ENCODE data around the gene PHYKPL. TPM values are rescaled to one million over a fixed set of nuclear protein-coding genes. Genes with fewer than 3 reads are reported as not detected.

Gene PHYKPL
- total and polyA plus RNA-seq, 2 of the 4 experiments (the other 2 are of a cell fraction) = 10.0 to 24.5 TPM

- no TSS peak for BruUV-seq (replicated peaks)
- dilution Hi-C loops (cut with HindIII; ENCODE audit: low sequenced_read_pairs, unreplicated experiment) = no loop called here
- ATAC-seq (ENCODE audit: low read depth) (no peak), DNase-seq (no peak)
- Histone ChIP-seq H3K4me1 (ENCODE audit: control insufficient read depth, insufficient read depth, low read length) (no peaks in the 10 kb centered on the region), H2AK9ac (replicated peaks; ENCODE audit: low read depth, low read length, poor library complexity) (no peak overlapping the region), H3K4me3 (ENCODE audit: insufficient read depth, low read depth, low read length) (no peak overlapping the region), H3K36me3 (ENCODE audit: control insufficient read depth, insufficient read depth, low read length) (peaks cover 72% of the 10 kb centered on the region), H2BK5ac (ENCODE audit: low read depth, low read length, poor library complexity, severe bottlenecking) (no peak overlapping the region), H3K4me2 (ENCODE audit: low read depth, low read length) (no peak overlapping the region), H3K9ac (ENCODE audit: low read depth, low read length) (no peak overlapping the region), H3K79me1 (ENCODE audit: low read depth in 1 of 2, low read length in 2 of 2) (peaks cover 32 to 60% of the 10 kb centered on the region in 2 experiments), H4K20me1 (ENCODE audit: insufficient read depth, low read length) (peaks cover 51% of the 10 kb centered on the region), H4K8ac (ENCODE audit: low read depth in 2 of 2, low read length in 2 of 2) (no peak overlapping the region), H3K23ac (ENCODE audit: low read depth, low read length) (no peak overlapping the region), H2AK5ac (ENCODE audit: low read depth, low read length) (no peak overlapping the region), H3K27me3 (ENCODE audit: control insufficient read depth, insufficient read depth, low read length) (no peaks in the 10 kb centered on the region), H3K4ac (ENCODE audit: low read depth, low read length) (no peak overlapping the region), H2BK15ac (ENCODE audit: low read depth, low read length) (no peak overlapping the region), H3K18ac (ENCODE audit: low read depth, low read length) (no peak overlapping the region), H3K56ac (ENCODE audit: extremely low read depth, insufficient read depth, low read length) (no peak overlapping the region), H3K27ac (ENCODE audit: insufficient read depth, low read length) (no peak overlapping the region), H2AFZ (replicated peaks; ENCODE audit: low read length, poor library complexity) (no peak overlapping the region), H3K14ac (replicated peaks; ENCODE audit: low read depth, low read length) (no peak overlapping the region), H2BK20ac (ENCODE audit: low read depth, low read length) (no peak overlapping the region), H4K91ac (ENCODE audit: insufficient read depth, low read depth, low read length) (no peak overlapping the region), H2BK120ac (ENCODE audit: low read depth, low read length) (no peak overlapping the region), H3K9me1 (ENCODE audit: insufficient read depth, low read length) (peaks cover 10% of the 10 kb centered on the region; the same call in 1 of the 2 replicates), H3K9me3 (ENCODE audit: control insufficient read depth, insufficient read depth, low read length) (no peaks in the 10 kb centered on the region), H4K5ac (ENCODE audit: low read depth, low read length) (no peak overlapping the region)
- no CpG with 5 or more reads among the region's 8 CpGs for WGBS, 2 experiments (ENCODE audit: extremely low coverage in 2 of 2, insufficient read length in 1 of 2)
- in situ Hi-C loops (cut with MboI; ENCODE audit: low sequenced_read_pairs) = no loop called here
- ChIA-PET POLR2A (ENCODE audit: unreplicated experiment) (interaction anchor here (1.1 kb wide), 1 partner anchor 60 kb away, joined by 3 read pairs; the partner anchor contains the start of gene NHP2), CTCF (interaction anchor here (0.5 kb wide), 1 partner anchor 1785 kb away, joined by 4 read pairs; no protein-coding TSS in a partner anchor)
- intact Hi-C loops (cut with micrococcal nuclease) = no loop called here
- TF ChIP-seq USF2 (IDR thresholded peaks at IDR 0.05; ENCODE audit: low read depth, low read length) = no peak
- no peak for TF ChIP-seq MAZ (IDR thresholded peaks at IDR 0.05; ENCODE audit: borderline replicate concordance, low read depth, low read length)
Observed at GRCh38 chr5:178213748-178214151, 18.9 kb downstream of the PHYKPL start.

Data from IMR-90 (cell line).